Cerebellar nuclear complex (tissue), 1 donor: Measurements from ENCODE around the gene HIF1A.
"Not testable (repeated sequence)": the region's sequence is repeated elsewhere in the genome, so short reads cannot be mapped to it uniquely, and the experiment has no call there.

Experiments used
- DNase-seq, 2 experiments: peaks; one replicate each; lab custom pipeline; 2025; lab: John Stamatoyannopoulos, UW

The HIF1A gene

GRCh38 chr14:61694830-61695694 lies at the start of gene HIF1A:
Gene HIF1A (plus strand): TSS chr14:61695513. CDS start chr14:61695805, 292 bp downstream.
- peak; percentile 84 to 92 for DNase-seq

GRCh38 chr14:61646366-61647116 lies 48.8 kb upstream of the HIF1A start:
- no peak for DNase-seq

- no peak for DNase-seq
Observed at GRCh38 chr14:61647704-61648103, 47.6 kb upstream of the HIF1A start.

- DNase-seq = no peak
Observed at GRCh38 chr14:61648377-61648776, 46.9 kb upstream of the HIF1A start.

- DNase-seq = no peak
Observed at GRCh38 chr14:61649283-61649682, 46.0 kb upstream of the HIF1A start.

- no peak for DNase-seq
Observed at GRCh38 chr14:61651355-61651754, 44.0 kb upstream of the HIF1A start.

- DNase-seq = no peak
Observed at GRCh38 chr14:61652526-61653262, 42.6 kb upstream of the HIF1A start.

- peak; percentile 55 to 71 for DNase-seq
Observed at GRCh38 chr14:61653507-61653906, 41.8 kb upstream of the HIF1A start.

- DNase-seq = no peak
Observed at GRCh38 chr14:61654026-61654425, 41.3 kb upstream of the HIF1A start.

GRCh38 chr14:61655777-61656176 lies 39.5 kb upstream of the HIF1A start:
- DNase-seq = no peak

- DNase-seq = no peak
Observed at GRCh38 chr14:61656341-61656740, 39.0 kb upstream of the HIF1A start.

- not testable (repeated sequence) for DNase-seq
Observed at GRCh38 chr14:61658111-61658510, 37.2 kb upstream of the HIF1A start.

- DNase-seq = no peak
Observed at GRCh38 chr14:61659582-61659981, 35.7 kb upstream of the HIF1A start.

- no peak for DNase-seq
Observed at GRCh38 chr14:61661471-61662400, 33.6 kb upstream of the HIF1A start.

GRCh38 chr14:61662437-61663311 lies 32.6 kb upstream of the HIF1A start:
- DNase-seq = no peak

GRCh38 chr14:61663312-61663979 lies 31.9 kb upstream of the HIF1A start:
- no peak for DNase-seq

GRCh38 chr14:61668282-61668681 lies 27.0 kb upstream of the HIF1A start:
- DNase-seq = no peak

GRCh38 chr14:61670576-61670975 lies 24.7 kb upstream of the HIF1A start:
- DNase-seq = no peak

GRCh38 chr14:61671082-61671481 lies 24.2 kb upstream of the HIF1A start:
- no peak for DNase-seq

- no peak for DNase-seq
Observed at GRCh38 chr14:61672796-61673195, 22.5 kb upstream of the HIF1A start.
